HepG2 (cell line): ENCODE measurements around the gene C1QTNF3.

Source experiments
- CTCF ChIP-seq: sonication (generic); formaldehyde crosslinking; IDR thresholded peaks from 2 replicates; pipeline ENCODE4 v1.5.0; 2020; ENCODE audit warnings: mild to moderate bottlenecking, missing genetic modification reagents, moderate library complexity
- ESRRA ChIP-seq: sonication (generic); formaldehyde crosslinking; IDR thresholded peaks from 2 replicates; pipeline ENCODE4 v1.5.1; 2020; ENCODE audit warnings: mild to moderate bottlenecking, low read depth, missing genetic modification reagents
- MXI1 ChIP-seq: IDR thresholded peaks from 3 replicates; pipeline ENCODE4 v1.6.1; 2012; ENCODE audit warnings: low read depth, low read length, inconsistent platforms, borderline replicate concordance
- NFE2L2 ChIP-seq: fragments of 150-350 bp; IDR thresholded peaks from 2 replicates; pipeline ENCODE4 v1.6.1; 2014; ENCODE audit warnings: low read length
- TRAFD1 ChIP-seq: sonication (generic); formaldehyde crosslinking; IDR thresholded peaks from 2 replicates; pipeline ENCODE4 v1.5.1; 2020; ENCODE audit warnings: missing genetic modification reagents, mild to moderate bottlenecking, borderline replicate concordance
- ZFP90 ChIP-seq: sonication (generic); formaldehyde crosslinking; IDR thresholded peaks from 2 replicates; pipeline ENCODE4 v1.8.0; 2022; ENCODE audit warnings: missing genetic modification reagents, mild to moderate bottlenecking, inconsistent platforms, borderline replicate concordance
- ZNF780A ChIP-seq: sonication (generic); formaldehyde crosslinking; IDR thresholded peaks from 2 replicates; pipeline ENCODE4 v1.8.0; 2022; ENCODE audit warnings: mild to moderate bottlenecking, missing genetic modification reagents, moderate library complexity

DNA sequence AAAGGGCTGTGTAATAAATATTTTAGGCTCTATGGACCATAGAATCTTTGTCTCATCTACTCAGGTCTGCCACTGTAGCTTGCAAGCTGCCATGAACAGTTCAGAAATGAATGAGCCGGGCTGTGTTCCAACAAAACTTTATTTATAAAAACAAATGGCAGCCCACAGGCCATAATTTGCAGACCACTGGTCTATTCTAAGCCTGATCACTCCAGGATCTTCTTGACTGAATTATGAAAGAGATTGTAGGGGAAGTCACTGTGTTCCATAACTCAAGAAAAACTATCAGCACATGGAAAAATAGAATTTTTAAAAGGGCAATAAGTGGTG is 11.4 kb upstream of the C1QTNF3 start:
- no peak for TF ChIP-seq ZNF780A (CRISPR knock-in tag)
- TF ChIP-seq NFE2L2: no peak
- no peak for TF ChIP-seq CTCF
- TF ChIP-seq TRAFD1: no peak
- no peak for TF ChIP-seq ZFP90 (CRISPR knock-in tag)
- no peak for TF ChIP-seq ESRRA
- no peak for TF ChIP-seq MXI1
